H1 (cell line): ENCODE measurements around the gene BAG1. TPM values are rescaled to one million over a fixed set of nuclear protein-coding genes. Genes with fewer than 3 reads are reported as not detected.

Experiments
- HDAC2 ChIP-seq, 2 experiments: fragments of 300-600 bp in 1 of 2; sonication (generic) in 1 of 2; IDR thresholded peaks; 2 replicates each; pipeline ENCODE4 v1.6.1; 2011 to 2012; ENCODE audit warnings: low read depth in 2 of 2, low read length in 2 of 2, mild to moderate bottlenecking in 2 of 2, moderate library complexity in 2 of 2, borderline replicate concordance in 1 of 2, inconsistent platforms in 1 of 2
- JUND ChIP-seq: IDR thresholded peaks from 2 replicates; pipeline ENCODE4 v1.6.1; 2011; ENCODE audit warnings: mild to moderate bottlenecking, improper control_type of control experiment, low read length
- POLR2A ChIP-seq, 2 experiments: IDR thresholded peaks; 1 replicate in 1 of 2; 2 replicates in 1 of 2; pipeline ENCODE4 v1.6.1; 2011; ENCODE audit warnings: low read depth in 2 of 2, low read length in 2 of 2, mild to moderate bottlenecking in 2 of 2; ENCODE audit errors: control extremely low read depth in 1 of 2
- RBBP5 ChIP-seq: IDR thresholded peaks from 2 replicates; pipeline ENCODE4 v1.7.1; 2012; ENCODE audit warnings: low read depth, mild to moderate bottlenecking, inconsistent platforms, low read length, moderate library complexity, borderline replicate concordance
- SAP30 ChIP-seq: fragments of 300-600 bp; sonication (generic); IDR thresholded peaks from 2 replicates; pipeline ENCODE4 v1.7.1; 2012; ENCODE audit warnings: low read length, moderate library complexity, mild to moderate bottlenecking, inconsistent platforms; ENCODE audit not compliant: insufficient read depth, insufficient replicate concordance
- SIN3A ChIP-seq, 2 experiments: IDR thresholded peaks in 1 of 2; conservative IDR thresholded peaks in 1 of 2; 2 replicates each; pipeline ENCODE4 v1.6.1; 2011 to 2012; ENCODE audit warnings: low read length in 2 of 2, improper control_type of control experiment in 1 of 2, low read depth in 1 of 2, mild to moderate bottlenecking in 1 of 2
- SP4 ChIP-seq: IDR thresholded peaks from 2 replicates; pipeline ENCODE4 v1.6.1; 2012; ENCODE audit warnings: low read length, inconsistent platforms
- TAF1 ChIP-seq: IDR thresholded peaks from 2 replicates; pipeline ENCODE4 v1.6.1; 2011; ENCODE audit warnings: mild to moderate bottlenecking, low read depth, low read length
- polyA plus RNA-seq, 7 experiments: library from polyadenylated mRNA; depleted of rRNA in 3 of 7; stranded (reverse) in 5 of 7; unstranded in 2 of 7; fragments of >200 nt in 5 of 7; fragments of 200-250 nt in 2 of 7; gene quantifications; 1 replicate in 5 of 7; 2 replicates in 1 of 7; 4 replicates in 1 of 7; pipeline versions ENCODE4 v1.2.1 to v1.2.3, GENCODE V29; 2011 to 2013; ENCODE audit warnings: missing spikeins in 2 of 7, mixed read lengths in 2 of 7
- total RNA-seq: library from RNA; stranded (reverse); fragmentation: NEBNext Ultra II Directional; extraction: Animal tissue kit (Norgen Biotek cat#: 25700); gene quantifications from 2 replicates; pipeline ENCODE4 v1.2.1, GENCODE V29; 2021

BAG1 gene
- total and polyA plus RNA-seq, 2 of the 8 experiments (the other 6 are each of a cell fraction or from before 2014, with no cell fraction given): 14.7 to 59.8 TPM

- TF ChIP-seq SIN3A (conservative IDR thresholded peaks at IDR 0.05 in 1 of 2, IDR thresholded peaks at IDR 0.05 in 1 of 2; ENCODE audit: low read depth in 1 of 2, low read length in 2 of 2): peak in 1 of 2 experiments; percentile 36; a peak in 1 of 4 replicates
- TF ChIP-seq POLR2A (IDR thresholded peaks at IDR 0.05; ENCODE audit: control extremely low read depth in 1 of 2, low read depth in 2 of 2, low read length in 2 of 2): 0 out of 3 replicates have a peak, but pooled peaks of 1 of the 2 experiments have one; percentile 46
- no peak for TF ChIP-seq SP4
- peak; percentile 75 for TF ChIP-seq SAP30
- TF ChIP-seq RBBP5: 0 out of 2 replicates have a peak, but pooled peaks have one; percentile 34
- TF ChIP-seq TAF1: peak; percentile 59; the same call in 1 of the 2 replicates
- TF ChIP-seq HDAC2 (IDR thresholded peaks at IDR 0.05; ENCODE audit: borderline replicate concordance in 1 of 2, low read depth in 2 of 2, low read length in 2 of 2): peak in 1 of 2 experiments; percentile 76; a peak in 1 of 4 replicates
- TF ChIP-seq JUND: no peak
These were observed 470 bp downstream of the BAG1 start (continued) for GRCh38 chr9:33264003-33264472.
